ENCODE measurements around the gene APOL4. TPM values are rescaled to one million over a fixed set of nuclear protein-coding genes. Genes with fewer than 3 reads are reported as not detected.
"Not testable (repeated sequence)": the region's sequence is repeated elsewhere in the genome, so short reads cannot be mapped to it uniquely, and the experiment has no call there.

APOL4 gene
- polyA plus RNA-seq, 3 donors = 6.1 to 39.1 (median 38.9) TPM

- 64 to 72% (median 65%) methylated on average over 2 of the region's 2 CpGs for WGBS, 3 donors
- H3K27ac ChIP-seq (ENCODE audit: low read depth, low read length) = no peak overlapping the region
These were observed 32.6 kb upstream of the APOL4 start for GRCh38 chr22:36234213-36234612.

GRCh38 chr22:36233796-36234195 is 32.2 kb upstream of the APOL4 start:
- no peak overlapping the region for H3K27ac ChIP-seq (ENCODE audit: low read depth, low read length)
- 86 to 90% (median 88%) methylated on average over 7 of the region's 7 CpGs for WGBS, 3 donors

- H3K27ac ChIP-seq (ENCODE audit: low read depth, low read length) = no peak overlapping the region
- WGBS, 3 donors = 72 to 78% (median 77%) methylated on average over 13 of the region's 13 CpGs
These were observed 31.2 kb upstream of the APOL4 start for GRCh38 chr22:36232715-36233401.

GRCh38 chr22:36231051-36231450 is 29.4 kb upstream of the APOL4 start:
- H3K27ac ChIP-seq (ENCODE audit: low read depth, low read length) = not testable (repeated sequence)
- WGBS, 3 donors = 70 to 88% (median 77%) methylated on average over 5 of the region's 5 CpGs

- not testable (repeated sequence) for H3K27ac ChIP-seq (ENCODE audit: low read depth, low read length)
- WGBS, 3 donors = 74 to 94% (median 91%) methylated on average over 2 to 3 of the region's 3 CpGs
These were observed 28.0 kb upstream of the APOL4 start for GRCh38 chr22:36229649-36230048.

- no peak overlapping the region for H3K27ac ChIP-seq (ENCODE audit: low read depth, low read length)
- WGBS, 3 donors = 83 to 89% (median 84%) methylated on average over 7 of the region's 7 CpGs
These were observed 27.3 kb upstream of the APOL4 start for GRCh38 chr22:36228944-36229343.

- 70 to 100% (median 83%) methylated on average over 1 of the region's 1 CpG for WGBS, 3 donors
- H3K27ac ChIP-seq (ENCODE audit: low read depth, low read length) = not testable (repeated sequence)
These were observed 26.8 kb upstream of the APOL4 start for GRCh38 chr22:36228369-36228768.

- WGBS, 3 donors = 88 to 93% (median 93%) methylated on average over 8 of the region's 8 CpGs
- H3K27ac ChIP-seq (ENCODE audit: low read depth, low read length) = no peak overlapping the region
These were observed 26.2 kb upstream of the APOL4 start for GRCh38 chr22:36227806-36228205.

GRCh38 chr22:36227396-36227795 is 25.8 kb upstream of the APOL4 start:
- no peak overlapping the region for H3K27ac ChIP-seq (ENCODE audit: low read depth, low read length)
- 91 to 95% (median 94%) methylated on average over 9 of the region's 9 CpGs for WGBS, 3 donors

GRCh38 chr22:36226189-36226588 is 24.6 kb upstream of the APOL4 start:
- WGBS, 3 donors = 56 to 93% (median 88%) methylated on average over 5 of the region's 5 CpGs
- H3K27ac ChIP-seq (ENCODE audit: low read depth, low read length) = no peak overlapping the region

- H3K27ac ChIP-seq (ENCODE audit: low read depth, low read length) = no peak overlapping the region
- 79 to 86% (median 85%) methylated on average over 9 of the region's 9 CpGs for WGBS, 3 donors
These were observed 23.8 kb upstream of the APOL4 start for GRCh38 chr22:36225333-36225922.

GRCh38 chr22:36224245-36224644 is 22.6 kb upstream of the APOL4 start:
- 80 to 96% (median 86%) methylated on average over 4 of the region's 4 CpGs for WGBS, 3 donors
- H3K27ac ChIP-seq (ENCODE audit: low read depth, low read length) = no peak overlapping the region

- WGBS, 3 donors = 85 to 88% (median 86%) methylated on average over 8 of the region's 8 CpGs
- H3K27ac ChIP-seq (ENCODE audit: low read depth, low read length) = no peak overlapping the region
These were observed 21.9 kb upstream of the APOL4 start for GRCh38 chr22:36223504-36223903.

- 85 to 88% (median 86%) methylated on average over 9 of the region's 9 CpGs for WGBS, 3 donors
- H3K27ac ChIP-seq (ENCODE audit: low read depth, low read length) = no peak overlapping the region
These were observed 21.4 kb upstream of the APOL4 start for GRCh38 chr22:36222887-36223450.

- H3K27ac ChIP-seq (ENCODE audit: low read depth, low read length) = no peak overlapping the region
- 9 to 18% (median 13%) methylated on average over 7 of the region's 7 CpGs for WGBS, 3 donors
These were observed 20.5 kb upstream of the APOL4 start for GRCh38 chr22:36221799-36222751.

GRCh38 chr22:36220451-36220921 is 18.9 kb upstream of the APOL4 start:
- no peak overlapping the region for H3K27ac ChIP-seq (ENCODE audit: low read depth, low read length)
- WGBS, 3 donors = 44 to 68% (median 59%) methylated on average over 9 of the region's 9 CpGs

- no peak overlapping the region for H3K27ac ChIP-seq (ENCODE audit: low read depth, low read length)
- WGBS, 3 donors = 83 to 91% (median 84%) methylated on average over 7 of the region's 7 CpGs
These were observed 17.1 kb upstream of the APOL4 start for GRCh38 chr22:36218648-36219193.

- WGBS, 3 donors = 38 to 53% (median 43%) methylated on average over 2 of the region's 2 CpGs
- no peak overlapping the region for H3K27ac ChIP-seq (ENCODE audit: low read depth, low read length)
These were observed 14.4 kb upstream of the APOL4 start for GRCh38 chr22:36215981-36216380.
